GM23338 (cell line): ENCODE results near the gene GALNT1.

Experiments used
- CREB1 ChIP-seq: fragments of 250-450 bp; sonication (Bioruptor Pico); IDR thresholded peaks from 2 replicates; pipeline ENCODE4 v1.5.0; 2020; ENCODE audit warnings: low read depth, mild to moderate bottlenecking, moderate library complexity
- CTCF ChIP-seq, 2 experiments: fragments of 200-600 bp in 1 of 2; sonication (generic) in 1 of 2; conservative IDR thresholded peaks; 2 replicates each; pipeline versions ENCODE4 v1.5.1 to v1.6.1; 2016 to 2017; ENCODE audit warnings: antibody characterized with exemption in 2 of 2, low read depth in 2 of 2, mild to moderate bottlenecking in 2 of 2, moderate library complexity in 1 of 2
- ETS1 ChIP-seq: IDR thresholded peaks from 2 replicates; pipeline ENCODE4 v1.6.1; 2016; ENCODE audit warnings: antibody characterized with exemption
- EZH2 ChIP-seq: fragments of 200-600 bp; sonication (generic); IDR thresholded peaks from one replicate; pipeline ENCODE4 v1.8.0; 2017; ENCODE audit warnings: antibody characterized with exemption, mild to moderate bottlenecking, low read depth; ENCODE audit not compliant: unreplicated experiment
- EZH2phosphoT487 ChIP-seq: fragments of 200-600 bp; sonication (generic); IDR thresholded peaks from one replicate; pipeline ENCODE4 v1.8.1; 2018; ENCODE audit warnings: antibody characterized with exemption; ENCODE audit not compliant: unreplicated experiment
- JUNB ChIP-seq: IDR thresholded peaks from one replicate; pipeline ENCODE4 v1.6.1; 2016; ENCODE audit warnings: antibody characterized with exemption; ENCODE audit not compliant: unreplicated experiment
- NANOG ChIP-seq: IDR thresholded peaks from 2 replicates; pipeline ENCODE4 v1.6.1; 2016; ENCODE audit warnings: antibody characterized with exemption, borderline replicate concordance
- POLR2AphosphoS5 ChIP-seq: IDR thresholded peaks from 2 replicates; pipeline ENCODE4 v1.6.1; 2016; ENCODE audit warnings: antibody characterized with exemption, low read depth
- REST ChIP-seq: IDR thresholded peaks from one replicate; pipeline ENCODE4 v1.6.1; 2018; ENCODE audit warnings: antibody characterized with exemption; ENCODE audit not compliant: unreplicated experiment
- STAT1 ChIP-seq: IDR thresholded peaks from one replicate; pipeline ENCODE4 v1.6.1; 2016; ENCODE audit warnings: antibody characterized with exemption; ENCODE audit not compliant: unreplicated experiment
- ZNF114 ChIP-seq: fragments of 250-450 bp; sonication (Bioruptor Pico); IDR thresholded peaks from 2 replicates; pipeline ENCODE4 v1.5.0; 2020; ENCODE audit warnings: mild to moderate bottlenecking, moderate library complexity
- ZNF462 ChIP-seq: fragments of 250-450 bp; sonication (Bioruptor Pico); IDR thresholded peaks from 2 replicates; pipeline ENCODE4 v1.5.0; 2020; ENCODE audit warnings: mild to moderate bottlenecking, moderate library complexity

- TF ChIP-seq CTCF (conservative IDR thresholded peaks at IDR 0.05; ENCODE audit: low read depth in 2 of 2), result no peak
- no peak for TF ChIP-seq EZH2
- no peak for TF ChIP-seq REST
- TF ChIP-seq POLR2AphosphoS5, result no peak
- TF ChIP-seq ZNF114 (CRISPR knock-in tag), result no peak
- TF ChIP-seq JUNB, result no peak
- TF ChIP-seq EZH2phosphoT487, result no peak
- TF ChIP-seq CREB1, result no peak
- TF ChIP-seq NANOG, result no peak
- no peak for TF ChIP-seq STAT1
- no peak for TF ChIP-seq ZNF462 (CRISPR knock-in tag)
- no peak for TF ChIP-seq ETS1
Measured at GRCh38 chr18:35749701-35750100, 168.2 kb downstream of the GALNT1 start.
